Adrenal gland (tissue), 12 donors: Measurements from ENCODE around the gene AP2S1. TPM values are rescaled to one million over a fixed set of nuclear protein-coding genes. Genes with fewer than 3 reads are reported as not detected.
A peak's percentile ranks its signal among the peaks of the same experiment; 100 is the strongest.

Experiments
- DNase-seq, 7 donors: peaks; one replicate each; pipeline ENCODE4 v3.0.0-alpha.2; 2019 to 2020
- H3K27ac ChIP-seq, 5 donors: fragments of 200-600 bp; sonication (generic) in 4 of 5; 1 replicate in 3 of 5; 2 replicates in 2 of 5; pipeline versions ENCODE4 v1.5.1 to v1.8.0; 2016 to 2020; ENCODE audit warnings: mild to moderate bottlenecking in 1 of 5
- H3K27me3 ChIP-seq: fragments of 200-600 bp; 2 replicates; pipeline ENCODE4 v1.8.0; 2021
- H3K36me3 ChIP-seq, 2 donors: fragments of 200-600 bp; replicated peaks in 1 of 2; 1 replicate in 1 of 2; 2 replicates in 1 of 2; pipeline versions ENCODE4 v1.5.1 to v1.8.0; 2018 to 2022
- H3K4me1 ChIP-seq, 2 donors: fragments of 200-600 bp; replicated peaks in 1 of 2; 1 replicate in 1 of 2; 2 replicates in 1 of 2; pipeline versions ENCODE4 v1.5.1 to v1.8.0; 2018 to 2021
- H3K4me3 ChIP-seq, 4 donors: fragments of 200-600 bp; sonication (generic) in 3 of 4; one replicate each; pipeline ENCODE4 v1.5.1; 2016 to 2018
- H3K9me3 ChIP-seq, 3 donors: fragments of 200-600 bp; sonication (generic) in 1 of 3; replicated peaks in 1 of 3; 1 replicate in 2 of 3; 2 replicates in 1 of 3; pipeline versions ENCODE4 v1.5.1 to v1.8.0; 2016 to 2021
- POLR2A ChIP-seq, 2 donors: fragments of 450-650 bp; IDR thresholded peaks; one replicate each; pipeline ENCODE4 v1.6.1; 2017; ENCODE audit warnings: antibody characterized with exemption in 2 of 2, mild to moderate bottlenecking in 2 of 2, moderate library complexity in 1 of 2
- WGBS, 4 donors: extraction: QIAGEN DNeasy Blood & Tissue Kit in 2 of 4; methylation state at CpG; one replicate each; pipeline versions ENCODE4 v1.1.5 to v1.1.7; 2013 to 2017; 5-methylcytosine and 5-hydroxymethylcytosine counted together
- intact Hi-C, 2 donors: fragments of 100-400 bp; cut with DNase I; formaldehyde crosslinking; loops; one replicate each; pipeline versions ENCODE4 v1.14.1 to v1.15.0; 2022 to 2023
- polyA plus RNA-seq, 3 donors: library from polyadenylated mRNA; stranded (reverse); fragments of 200-250 nt in 2 of 3; fragments of 350-450 nt in 1 of 3; fragmentation: Illumina TruSeq in 1 of 3; extraction: RNeasy Lipid Tissue Mini Kit (QIAGEN cat#74804) in 1 of 3; gene quantifications; one replicate each; pipeline ENCODE4 v1.2.3, GENCODE V29; 2013 to 2014
- total RNA-seq, 9 donors: library from RNA; depleted of rRNA in 4 of 9; stranded (reverse); fragments of >200 nt in 4 of 9; fragments of 120-200 nt in 1 of 9; fragmentation: NEBNext Ultra II Directional in 1 of 9; extraction: Animal tissue kit (Norgen Biotek cat#: 25700) in 1 of 9; gene quantifications; one replicate each; pipeline versions ENCODE4 v1.1.0 to v1.2.4, GENCODE V29; 2013 to 2023
- TF ChIP-seq, protein P1 (sequence below), 6 experiments: fragments of 450-650 bp in 4 of 6; fragments of 200-600 bp in 2 of 6; sonication (generic) in 1 of 6; IDR thresholded peaks; 1 replicate in 5 of 6; 2 replicates in 1 of 6; pipeline versions ENCODE4 v1.5.1 to v1.8.0; 2016 to 2021; ENCODE audit warnings: antibody characterized with exemption in 6 of 6, mild to moderate bottlenecking in 2 of 6, moderate library complexity in 1 of 6
- donor health status: healthy with polysubstance abuse.
- donor health status: Bipolar disorder and iron deficiency.
- donor health status: DM: yes; HTN: yes; CAD: no.
- donor health status: DM: no; HTN: no; CAD: no.
- donor health status: DM: no; HTN: no; CAD: no.
- donor health status: DM: yes; HTN: yes; CAD: no.

The AP2S1 gene
- total and polyA plus RNA-seq, 12 donors = 91.1 to 216 (median 166) TPM

DNA sequence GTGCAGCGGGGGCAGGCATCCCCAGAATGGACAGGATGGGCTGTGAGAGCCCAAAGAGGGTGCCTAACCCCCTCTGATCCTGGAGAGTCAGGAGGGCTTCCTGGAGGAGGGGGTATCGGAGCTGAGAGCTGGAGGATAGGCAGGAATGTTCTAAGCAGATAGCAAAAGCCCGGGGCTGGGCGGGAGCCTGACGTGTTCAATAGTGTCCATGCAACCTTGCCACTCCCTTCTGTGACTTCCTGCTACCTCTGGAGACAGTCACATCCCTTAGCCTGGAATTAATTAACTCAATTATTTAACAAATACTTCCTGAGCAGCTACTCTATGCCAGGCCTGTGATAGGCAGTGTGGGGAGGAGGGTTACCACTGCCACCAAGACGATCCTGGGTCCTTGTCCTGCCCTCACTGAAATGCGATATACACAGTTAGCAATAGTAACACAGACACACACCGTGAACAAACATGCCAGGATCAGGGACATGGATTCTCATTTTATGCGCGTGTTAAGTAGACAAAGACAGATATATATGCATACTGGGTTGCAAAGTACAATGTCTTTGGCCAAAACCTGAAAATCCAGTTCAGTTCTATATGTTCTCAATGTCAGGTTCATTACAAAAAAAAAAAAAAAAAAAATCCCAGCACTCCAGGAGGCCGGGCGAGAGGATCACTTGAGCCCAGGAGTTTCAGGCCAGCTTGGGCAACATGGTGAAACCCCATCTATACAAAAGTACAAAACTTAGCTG is 10.7 kb downstream of the AP2S1 start:
- Histone ChIP-seq H3K36me3 (peaks cover 0 to 53% of the 10 kb centered on the region in 2 donors), H3K9me3 (no peaks in the 10 kb centered on the region), H3K27me3 (no peaks in the 10 kb centered on the region), H3K27ac (no peak overlapping the region), H3K4me1 (peaks cover 0 to 17% of the 10 kb centered on the region in 2 donors), H3K4me3 (no peak overlapping the region)
- 81 to 86% (median 82%) methylated on average over 9 to 12 of the region's 12 CpGs for WGBS, 4 donors
- TF ChIP-seq, protein P1, sequence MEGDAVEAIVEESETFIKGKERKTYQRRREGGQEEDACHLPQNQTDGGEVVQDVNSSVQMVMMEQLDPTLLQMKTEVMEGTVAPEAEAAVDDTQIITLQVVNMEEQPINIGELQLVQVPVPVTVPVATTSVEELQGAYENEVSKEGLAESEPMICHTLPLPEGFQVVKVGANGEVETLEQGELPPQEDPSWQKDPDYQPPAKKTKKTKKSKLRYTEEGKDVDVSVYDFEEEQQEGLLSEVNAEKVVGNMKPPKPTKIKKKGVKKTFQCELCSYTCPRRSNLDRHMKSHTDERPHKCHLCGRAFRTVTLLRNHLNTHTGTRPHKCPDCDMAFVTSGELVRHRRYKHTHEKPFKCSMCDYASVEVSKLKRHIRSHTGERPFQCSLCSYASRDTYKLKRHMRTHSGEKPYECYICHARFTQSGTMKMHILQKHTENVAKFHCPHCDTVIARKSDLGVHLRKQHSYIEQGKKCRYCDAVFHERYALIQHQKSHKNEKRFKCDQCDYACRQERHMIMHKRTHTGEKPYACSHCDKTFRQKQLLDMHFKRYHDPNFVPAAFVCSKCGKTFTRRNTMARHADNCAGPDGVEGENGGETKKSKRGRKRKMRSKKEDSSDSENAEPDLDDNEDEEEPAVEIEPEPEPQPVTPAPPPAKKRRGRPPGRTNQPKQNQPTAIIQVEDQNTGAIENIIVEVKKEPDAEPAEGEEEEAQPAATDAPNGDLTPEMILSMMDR (IDR thresholded peaks at IDR 0.05) = no peak
- no peak for TF ChIP-seq POLR2A (IDR thresholded peaks at IDR 0.05)
- peak in 1 of 7 donors; percentile 59 for DNase-seq
- intact Hi-C loops = loop anchor here (5.0 kb wide), 1 partner anchor 83 kb away; no protein-coding TSS in a partner anchor

DNA sequence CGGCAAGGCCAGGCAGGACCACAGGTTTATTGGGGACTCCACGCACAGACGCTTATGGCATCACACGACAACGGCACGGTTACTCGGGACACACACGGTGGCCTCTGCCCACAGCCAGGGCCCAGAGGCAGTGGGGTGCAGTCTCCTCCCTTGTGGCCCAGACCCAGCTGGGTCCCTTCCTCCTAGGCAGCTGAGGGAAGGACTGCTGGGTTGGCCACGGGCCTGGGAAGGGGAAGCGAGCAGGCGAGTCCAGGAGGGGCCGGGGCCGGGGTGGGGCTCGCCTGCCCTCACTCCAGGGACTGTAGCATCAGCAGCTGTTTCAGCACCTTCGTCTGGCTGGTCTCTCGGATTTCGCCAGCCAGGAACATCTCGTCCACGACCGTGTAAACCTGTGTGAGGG is 12.5 kb downstream of the AP2S1 start:
- Histone ChIP-seq H3K27me3 (no peaks in the 10 kb centered on the region), H3K9me3 (no peaks in the 10 kb centered on the region), H3K27ac (no peak overlapping the region), H3K4me3 (no peak overlapping the region), H3K36me3 (peaks cover 0 to 35% of the 10 kb centered on the region in 2 donors), H3K4me1 (peaks cover 0 to 17% of the 10 kb centered on the region in 2 donors)
- intact Hi-C loops = loop anchor here in 1 of 2 donors (5.0 kb wide), 1 partner anchor 81 kb away; no protein-coding TSS in a partner anchor
- DNase-seq = no peak
- 71 to 89% (median 79%) methylated on average over 5 to 20 of the region's 20 CpGs for WGBS, 4 donors
- TF ChIP-seq, protein P1 (IDR thresholded peaks at IDR 0.05) = no peak
- TF ChIP-seq POLR2A (IDR thresholded peaks at IDR 0.05) = no peak

DNA sequence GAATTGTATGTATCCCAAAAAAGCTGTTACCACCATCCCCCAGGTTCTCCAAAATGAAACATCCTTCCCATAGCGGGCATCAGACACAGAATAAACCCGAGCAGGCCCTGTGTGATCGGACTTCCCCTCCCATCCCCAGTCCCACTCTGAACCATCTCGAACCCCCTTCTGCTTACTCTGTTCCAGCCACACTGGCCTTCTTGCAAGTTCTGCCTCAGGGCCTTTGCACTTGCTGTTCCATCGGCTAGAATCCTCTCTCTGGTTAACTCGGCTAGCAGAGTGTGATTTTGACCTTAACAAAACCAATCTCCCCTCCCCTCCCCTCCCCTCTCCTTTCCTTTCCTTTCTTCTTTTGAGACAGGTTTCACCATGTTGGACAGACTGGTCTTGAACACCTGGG is 15.7 kb downstream of the AP2S1 start:
- intact Hi-C loops = loop anchor here in 1 of 2 donors (5.0 kb wide), 1 partner anchor 78 kb away; no protein-coding TSS in a partner anchor
- no peaks in the 10 kb centered on the region for H3K4me1 ChIP-seq
- H3K36me3 ChIP-seq = peaks cover 0 to 20% of the 10 kb centered on the region in 2 donors
- TF ChIP-seq POLR2A (IDR thresholded peaks at IDR 0.05) = no peak
- TF ChIP-seq, protein P1 (IDR thresholded peaks at IDR 0.05) = no peak
- no peak for DNase-seq
- 91 to 93% (median 92%) methylated on average over 6 of the region's 6 CpGs for WGBS, 4 donors
- no peaks in the 10 kb centered on the region for H3K9me3 ChIP-seq
- no peak overlapping the region for H3K27ac ChIP-seq
- H3K4me3 ChIP-seq = no peak overlapping the region
- H3K27me3 ChIP-seq = no peaks in the 10 kb centered on the region

DNA sequence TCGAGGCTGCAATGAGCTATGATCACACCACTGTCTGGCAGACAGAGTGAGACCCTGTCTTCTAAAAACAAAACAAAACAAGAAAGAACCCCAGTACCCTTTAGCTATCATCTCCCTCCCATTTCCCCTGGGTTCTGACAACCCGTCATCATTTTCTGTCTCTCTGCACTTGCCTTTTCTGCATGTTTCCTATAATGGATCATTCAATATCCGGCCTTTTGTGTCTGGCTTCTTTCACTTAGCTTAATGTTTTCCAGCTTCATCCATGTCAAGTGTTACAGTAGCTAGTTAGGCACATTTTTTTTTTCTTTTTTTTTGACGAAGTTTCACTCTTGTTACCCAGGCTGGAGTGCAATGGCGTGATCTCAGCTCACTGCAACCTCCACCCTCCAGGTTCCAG is 16.5 kb downstream of the AP2S1 start:
- H3K9me3 ChIP-seq = no peaks in the 10 kb centered on the region
- intact Hi-C loops = no loop called here

More for the DNA sequence above, 16.5 kb downstream of the AP2S1 start:
- H3K4me3 ChIP-seq = no peak overlapping the region
- H3K27ac ChIP-seq = no peak overlapping the region
- no peaks in the 10 kb centered on the region for H3K4me1 ChIP-seq
- peaks cover 0 to 13% of the 10 kb centered on the region in 2 donors for H3K36me3 ChIP-seq
- DNase-seq = no peak
- TF ChIP-seq POLR2A (IDR thresholded peaks at IDR 0.05) = no peak
- TF ChIP-seq, protein P1 (IDR thresholded peaks at IDR 0.05) = no peak
- H3K27me3 ChIP-seq = no peaks in the 10 kb centered on the region
- 76 to 89% (median 85%) methylated on average over 5 of the region's 5 CpGs for WGBS, 4 donors
